Transverse colon (tissue), 4 donors: ENCODE data around the gene HEBP1.

Experiments
- EP300 ChIP-seq: sonication (generic); formaldehyde crosslinking; IDR thresholded peaks from one replicate; pipeline ENCODE4 v1.6.1; 2017; ENCODE audit warnings: antibody characterized with exemption, low read depth
- POLR2A ChIP-seq: fragments of 450-650 bp; IDR thresholded peaks from one replicate; pipeline ENCODE4 v1.6.1; 2016; ENCODE audit warnings: antibody characterized with exemption, mild to moderate bottlenecking, moderate library complexity
- POLR2AphosphoS5 ChIP-seq, 3 donors: sonication (generic); formaldehyde crosslinking; IDR thresholded peaks; one replicate each; pipeline ENCODE4 v1.6.1; 2016; ENCODE audit warnings: antibody characterized with exemption in 3 of 3
- TF ChIP-seq, protein P1 (sequence below), 5 experiments: fragments of 200-600 bp in 3 of 5; fragments of 450-650 bp in 2 of 5; sonication (generic) in 3 of 5; IDR thresholded peaks; 1 replicate in 2 of 5; 2 replicates in 3 of 5; pipeline ENCODE4 v1.5.1; 2016 to 2017; ENCODE audit warnings: antibody characterized with exemption in 5 of 5, inconsistent platforms in 3 of 5, mild to moderate bottlenecking in 2 of 5, moderate library complexity in 1 of 5

DNA sequence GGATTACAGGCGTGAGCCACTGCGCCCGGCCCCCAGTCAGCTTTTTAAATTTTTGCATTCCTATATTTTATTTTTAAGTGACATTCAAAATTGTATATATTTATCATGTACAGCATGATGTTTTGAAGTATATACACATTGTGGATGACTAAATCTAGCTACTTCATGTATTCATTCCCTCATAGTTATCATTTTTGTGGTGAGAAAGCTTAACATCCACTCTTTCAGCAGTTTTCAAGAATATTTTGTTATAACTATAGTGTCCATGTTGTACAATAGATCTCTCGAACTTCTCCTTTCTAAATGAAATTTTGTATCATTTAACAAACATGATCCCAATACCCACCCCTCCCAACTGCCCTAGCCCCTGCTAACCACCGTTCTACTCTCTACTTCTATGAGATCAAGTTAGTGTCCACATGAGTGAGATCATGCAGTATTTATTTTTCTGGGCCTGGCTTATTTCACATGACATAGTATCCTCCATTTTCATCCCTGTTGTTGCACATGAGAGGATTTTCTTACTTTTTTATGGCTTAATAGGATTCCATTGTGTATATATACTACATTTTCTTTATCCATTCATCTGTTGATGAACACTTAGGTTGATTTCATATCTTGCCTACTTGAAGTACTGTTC is 8.8 kb upstream of the HEBP1 start:
- TF ChIP-seq, protein P1, sequence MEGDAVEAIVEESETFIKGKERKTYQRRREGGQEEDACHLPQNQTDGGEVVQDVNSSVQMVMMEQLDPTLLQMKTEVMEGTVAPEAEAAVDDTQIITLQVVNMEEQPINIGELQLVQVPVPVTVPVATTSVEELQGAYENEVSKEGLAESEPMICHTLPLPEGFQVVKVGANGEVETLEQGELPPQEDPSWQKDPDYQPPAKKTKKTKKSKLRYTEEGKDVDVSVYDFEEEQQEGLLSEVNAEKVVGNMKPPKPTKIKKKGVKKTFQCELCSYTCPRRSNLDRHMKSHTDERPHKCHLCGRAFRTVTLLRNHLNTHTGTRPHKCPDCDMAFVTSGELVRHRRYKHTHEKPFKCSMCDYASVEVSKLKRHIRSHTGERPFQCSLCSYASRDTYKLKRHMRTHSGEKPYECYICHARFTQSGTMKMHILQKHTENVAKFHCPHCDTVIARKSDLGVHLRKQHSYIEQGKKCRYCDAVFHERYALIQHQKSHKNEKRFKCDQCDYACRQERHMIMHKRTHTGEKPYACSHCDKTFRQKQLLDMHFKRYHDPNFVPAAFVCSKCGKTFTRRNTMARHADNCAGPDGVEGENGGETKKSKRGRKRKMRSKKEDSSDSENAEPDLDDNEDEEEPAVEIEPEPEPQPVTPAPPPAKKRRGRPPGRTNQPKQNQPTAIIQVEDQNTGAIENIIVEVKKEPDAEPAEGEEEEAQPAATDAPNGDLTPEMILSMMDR (IDR thresholded peaks at IDR 0.05), result no peak
- TF ChIP-seq POLR2A, result no peak
- TF ChIP-seq EP300, result no peak
- TF ChIP-seq POLR2AphosphoS5 (IDR thresholded peaks at IDR 0.05), result no peak
